Measurements from ENCODE around the gene COX14.
"Not testable (repeated sequence)": the region's sequence is repeated elsewhere in the genome, so short reads cannot be mapped to it uniquely, and the experiment has no call there.

COX14 gene

DNA sequence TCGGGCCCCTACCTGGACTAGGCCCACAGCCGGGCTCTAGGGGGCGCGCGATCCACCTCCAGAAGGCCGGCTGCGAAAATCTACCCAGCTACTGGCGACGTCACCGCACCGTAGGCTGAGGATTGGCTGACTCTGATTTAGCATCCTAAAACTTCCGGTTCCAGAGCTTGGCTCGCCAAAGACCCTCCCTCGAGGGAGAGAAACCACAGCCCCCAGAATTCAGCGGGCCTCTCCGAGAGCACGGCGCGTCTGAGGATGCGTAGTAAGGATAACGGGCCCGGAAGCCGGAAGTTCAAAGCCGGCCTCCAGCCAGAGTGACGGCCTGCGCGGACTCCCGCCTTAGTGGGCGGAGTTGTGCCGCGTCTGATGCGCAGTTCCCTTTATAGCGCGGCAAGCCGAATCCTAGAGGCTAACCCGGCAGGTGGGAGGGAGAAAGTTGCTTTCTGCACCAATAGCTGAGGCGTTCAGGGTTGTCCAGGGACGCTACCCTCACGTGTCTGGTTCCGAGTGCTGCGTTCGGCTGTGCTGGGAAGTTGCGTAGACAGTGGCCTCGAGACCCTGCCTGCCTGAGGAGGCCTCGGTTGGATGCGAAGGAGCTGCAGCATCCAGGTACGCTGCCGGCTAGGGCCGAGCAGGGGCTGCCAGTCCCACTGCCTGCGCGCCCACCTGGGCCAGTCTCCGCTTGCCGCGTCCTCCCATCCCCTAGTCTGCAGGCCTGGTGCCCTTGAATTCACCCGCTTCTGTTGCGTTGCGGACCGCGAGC lies at the start of gene COX14:
Gene COX14, plus strand, starts transcription at position 544 of the 763 bp plus-strand sequence. CDS start 7,808 bp downstream, outside the sequence.
- DNase-seq (ENCODE audit: low read depth): peak; percentile 97

DNA sequence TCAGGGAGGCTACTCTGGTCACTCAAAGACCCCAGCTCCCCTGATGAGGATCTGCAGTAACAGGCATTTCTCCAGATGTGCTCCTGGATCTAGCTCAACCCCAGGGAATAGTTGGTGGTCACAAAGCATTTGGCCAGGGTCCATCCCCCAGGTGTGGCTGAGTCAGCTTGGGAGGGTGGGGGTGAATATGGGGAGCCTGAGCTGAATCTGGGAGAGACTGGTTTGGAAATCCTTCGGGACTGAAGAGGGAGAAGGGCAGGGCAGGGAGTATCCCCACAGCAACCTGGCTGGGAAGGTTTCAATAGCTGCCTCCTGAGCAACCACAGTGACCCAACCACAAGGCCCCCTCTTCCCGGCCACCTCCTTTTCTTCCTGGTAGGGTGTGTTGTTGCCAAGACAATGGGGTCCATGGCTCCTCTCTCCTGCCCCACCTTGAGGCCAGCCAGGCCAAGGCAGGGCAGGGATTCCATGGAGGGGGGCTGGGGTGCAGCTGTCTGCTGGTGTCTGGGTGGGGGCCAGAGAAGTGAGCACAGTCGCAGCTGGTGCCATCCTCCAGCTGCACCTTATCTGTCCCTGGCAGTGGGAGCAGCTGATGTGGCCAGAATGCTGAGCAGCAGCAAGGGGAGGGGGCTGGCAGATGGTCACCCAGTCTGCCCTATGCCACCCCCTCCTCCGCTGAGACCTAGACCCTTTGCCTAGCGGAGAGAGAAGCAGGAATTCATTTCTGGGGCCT lies 49.1 kb upstream of the COX14 start:
- DNase-seq (ENCODE audit: low read depth): no peak

DNA sequence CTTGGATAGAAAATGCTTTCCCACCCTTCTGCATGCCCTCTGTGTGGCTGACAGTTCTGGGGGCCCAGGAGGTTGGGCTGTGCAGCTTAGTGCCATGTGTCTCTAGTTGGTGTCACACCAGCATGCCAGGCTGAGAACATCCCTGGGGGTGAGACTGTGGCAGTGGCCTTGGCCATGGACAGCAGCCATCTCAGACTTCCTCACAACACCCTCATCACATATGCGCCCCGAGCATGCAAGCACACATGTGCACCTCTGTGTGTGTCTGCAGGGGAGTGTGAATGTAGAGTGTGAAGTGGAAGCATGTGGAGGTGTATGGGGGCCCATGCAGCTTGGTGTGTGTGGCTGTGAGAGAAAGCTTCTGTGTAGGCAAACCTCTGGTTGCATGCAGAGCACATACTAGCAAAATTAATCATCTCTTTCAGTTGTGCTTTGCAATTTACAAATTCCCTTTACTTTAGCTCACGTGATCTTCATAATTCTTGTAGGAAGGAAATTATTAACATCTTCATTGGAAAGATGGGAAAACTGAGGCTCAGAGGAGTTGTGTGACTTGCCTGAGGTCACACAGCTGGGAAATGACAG lies 46.2 kb upstream of the COX14 start:
- DNase-seq (ENCODE audit: low read depth): no peak

DNA sequence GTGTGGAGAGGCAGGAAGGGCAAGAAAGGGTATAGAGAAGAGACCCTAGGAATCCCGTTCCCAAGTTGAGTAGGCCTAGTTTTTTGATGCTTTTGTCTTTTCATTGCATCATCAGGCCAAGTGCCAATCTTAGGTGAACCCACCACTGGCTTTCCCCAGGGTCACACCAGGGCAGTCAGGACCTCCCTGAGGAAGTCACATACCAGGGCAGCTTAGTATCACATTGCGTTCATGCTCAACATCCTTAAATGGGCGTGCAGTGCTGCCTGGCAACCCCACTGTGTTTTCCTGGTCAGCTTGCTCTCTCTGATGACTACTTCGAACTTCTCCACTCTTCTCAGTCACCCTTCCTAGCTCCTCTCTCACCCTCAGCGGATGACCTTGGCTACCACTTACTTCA lies 45.6 kb upstream of the COX14 start:
- DNase-seq (ENCODE audit: low read depth): peak; percentile 56

DNA sequence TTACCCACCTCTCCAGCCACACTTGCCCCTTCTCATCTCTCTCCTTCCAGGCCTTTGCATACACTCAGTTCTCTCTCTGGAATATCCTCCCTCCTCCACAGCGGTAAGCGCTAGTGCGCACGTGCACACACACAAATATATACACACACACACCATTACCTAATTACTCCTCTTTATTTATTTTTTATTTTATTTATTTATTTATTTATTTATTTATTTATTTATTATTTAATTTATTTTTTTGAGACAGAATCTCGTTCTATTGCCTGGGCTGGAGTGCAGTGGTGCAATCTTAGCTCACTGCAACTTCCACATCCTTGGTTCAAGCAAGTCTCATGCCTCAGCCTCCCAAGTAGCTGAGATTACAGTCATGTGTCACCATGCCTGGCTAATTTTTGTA lies 43.0 kb upstream of the COX14 start:
- DNase-seq (ENCODE audit: low read depth): no peak

DNA sequence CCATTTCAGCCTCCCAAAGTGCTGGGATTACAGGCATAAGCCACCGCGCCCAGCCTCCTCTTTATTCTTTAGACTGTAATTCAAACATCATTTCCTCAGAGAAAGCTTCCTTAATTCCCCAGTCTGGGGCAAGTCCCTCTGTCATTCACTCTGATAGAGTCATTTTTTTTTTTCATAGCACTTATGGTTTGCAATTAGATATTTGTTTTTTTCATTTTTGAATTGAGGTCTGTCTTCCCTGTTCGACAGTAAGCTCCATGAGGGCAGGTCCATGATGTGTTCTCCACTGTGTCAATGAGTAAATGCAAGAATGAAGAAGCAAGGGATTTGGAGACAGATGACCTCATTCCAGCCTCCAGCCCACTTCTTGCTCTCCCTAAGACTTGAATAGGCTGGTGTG lies 42.5 kb upstream of the COX14 start:
- DNase-seq (ENCODE audit: low read depth): no peak

DNA sequence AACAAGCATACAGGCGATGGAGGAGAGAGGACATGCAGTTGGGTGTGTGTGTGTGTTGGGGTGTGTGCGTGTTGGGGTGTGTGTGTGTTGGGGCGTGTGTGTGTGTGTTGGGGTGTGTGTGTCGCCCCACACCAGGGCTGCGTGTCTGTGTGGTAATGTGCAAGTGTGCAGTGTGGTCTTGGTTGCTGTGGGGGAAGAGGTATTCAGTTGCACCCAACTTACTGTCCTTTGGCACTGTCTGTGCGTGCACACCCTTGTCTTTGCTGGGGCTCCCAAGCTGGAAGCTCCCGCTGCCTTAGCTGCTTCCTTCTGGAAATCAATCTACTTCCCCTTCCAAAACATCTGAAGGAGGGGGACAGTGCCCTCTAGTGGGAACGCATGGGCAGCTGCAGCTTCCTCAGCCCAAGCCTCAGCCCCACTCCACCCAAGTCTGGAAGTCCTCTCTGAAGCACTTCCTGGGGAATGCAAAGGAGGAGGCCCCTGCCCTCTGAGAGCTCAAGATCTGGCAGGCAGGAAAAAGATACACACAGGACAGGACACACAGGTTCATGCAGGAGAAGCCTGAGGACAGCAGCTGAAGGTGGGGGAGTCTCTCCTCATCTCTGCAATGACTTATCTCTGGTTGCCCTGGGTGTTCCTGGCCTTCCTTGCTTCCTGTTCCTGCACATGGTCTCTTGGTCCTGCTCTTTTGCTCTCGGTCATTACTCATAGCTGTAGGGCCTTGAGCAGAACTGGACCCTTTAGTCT lies 41.5 kb upstream of the COX14 start:
- DNase-seq (ENCODE audit: low read depth): peak; percentile 44

DNA sequence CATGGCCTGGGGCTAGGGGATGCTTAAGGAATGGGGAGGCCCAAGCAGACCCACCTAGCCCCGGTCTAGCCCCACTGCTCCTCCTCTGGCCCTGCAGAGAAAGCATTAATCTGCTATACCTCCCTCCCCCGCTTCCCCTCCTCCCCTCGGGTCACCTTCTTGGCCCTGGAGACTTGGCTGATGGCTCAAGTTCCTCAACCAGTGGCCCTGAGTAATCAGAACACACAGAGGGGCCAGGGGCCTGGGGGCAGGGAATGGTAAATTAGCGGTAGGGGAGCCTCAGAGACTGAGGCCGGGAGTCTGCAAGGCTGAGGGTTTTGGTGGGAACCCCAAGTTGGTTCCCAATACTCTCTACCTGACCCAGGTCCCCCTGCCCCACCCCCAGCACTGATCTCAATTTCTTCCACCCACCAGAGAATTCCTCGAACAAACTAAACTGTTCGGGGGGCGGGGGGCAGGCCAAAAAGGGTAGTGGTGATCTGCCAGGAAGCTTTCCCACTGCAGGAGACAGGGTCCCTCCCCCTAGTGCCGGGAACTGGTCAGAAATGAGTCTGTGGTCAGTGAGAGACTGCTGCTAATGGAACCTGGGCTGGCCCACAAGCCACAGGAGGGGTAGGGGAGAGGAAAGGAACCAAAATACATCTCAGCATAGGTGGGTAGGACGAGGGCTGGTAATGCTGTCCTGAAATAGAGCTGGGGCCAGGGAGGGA lies 39.7 kb upstream of the COX14 start:
- no peak for DNase-seq (ENCODE audit: low read depth)

DNA sequence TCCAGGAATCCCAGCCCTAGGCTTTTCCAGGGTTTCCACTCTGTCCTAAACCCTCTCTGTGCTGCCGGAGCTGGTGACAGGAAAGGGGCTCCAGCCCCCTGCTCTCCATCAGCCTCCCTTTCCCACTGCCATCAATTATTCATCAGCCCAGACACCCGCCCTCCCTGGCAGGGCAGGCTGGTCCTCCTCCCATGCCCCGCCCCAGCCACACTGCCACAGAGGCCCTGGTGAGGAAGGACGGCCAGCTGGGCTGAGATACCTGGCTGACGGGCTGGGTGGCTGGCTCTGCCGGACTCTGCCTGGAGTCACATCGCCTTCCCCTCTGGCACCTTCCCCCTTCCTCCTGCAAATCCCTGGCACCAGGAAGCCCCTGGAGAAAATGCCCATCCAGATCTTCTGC lies 38.8 kb upstream of the COX14 start:
- DNase-seq (ENCODE audit: low read depth): no peak

DNA sequence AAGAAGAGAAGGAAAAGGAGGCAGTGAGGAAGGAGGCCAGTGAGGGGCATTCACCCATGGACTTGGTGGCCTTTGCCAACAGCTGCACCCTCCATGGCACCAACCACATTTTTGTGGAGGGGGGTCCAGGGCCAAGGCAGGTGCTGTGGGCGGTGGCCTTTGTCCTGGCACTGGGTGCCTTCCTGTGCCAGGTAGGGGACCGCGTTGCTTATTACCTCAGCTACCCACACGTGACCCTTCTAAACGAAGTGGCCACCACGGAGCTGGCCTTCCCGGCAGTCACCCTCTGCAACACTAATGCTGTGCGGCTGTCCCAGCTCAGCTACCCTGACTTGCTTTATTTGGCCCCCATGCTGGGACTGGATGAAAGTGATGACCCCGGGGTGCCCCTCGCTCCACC lies 38.3 kb upstream of the COX14 start:
- DNase-seq (ENCODE audit: low read depth): no peak

DNA sequence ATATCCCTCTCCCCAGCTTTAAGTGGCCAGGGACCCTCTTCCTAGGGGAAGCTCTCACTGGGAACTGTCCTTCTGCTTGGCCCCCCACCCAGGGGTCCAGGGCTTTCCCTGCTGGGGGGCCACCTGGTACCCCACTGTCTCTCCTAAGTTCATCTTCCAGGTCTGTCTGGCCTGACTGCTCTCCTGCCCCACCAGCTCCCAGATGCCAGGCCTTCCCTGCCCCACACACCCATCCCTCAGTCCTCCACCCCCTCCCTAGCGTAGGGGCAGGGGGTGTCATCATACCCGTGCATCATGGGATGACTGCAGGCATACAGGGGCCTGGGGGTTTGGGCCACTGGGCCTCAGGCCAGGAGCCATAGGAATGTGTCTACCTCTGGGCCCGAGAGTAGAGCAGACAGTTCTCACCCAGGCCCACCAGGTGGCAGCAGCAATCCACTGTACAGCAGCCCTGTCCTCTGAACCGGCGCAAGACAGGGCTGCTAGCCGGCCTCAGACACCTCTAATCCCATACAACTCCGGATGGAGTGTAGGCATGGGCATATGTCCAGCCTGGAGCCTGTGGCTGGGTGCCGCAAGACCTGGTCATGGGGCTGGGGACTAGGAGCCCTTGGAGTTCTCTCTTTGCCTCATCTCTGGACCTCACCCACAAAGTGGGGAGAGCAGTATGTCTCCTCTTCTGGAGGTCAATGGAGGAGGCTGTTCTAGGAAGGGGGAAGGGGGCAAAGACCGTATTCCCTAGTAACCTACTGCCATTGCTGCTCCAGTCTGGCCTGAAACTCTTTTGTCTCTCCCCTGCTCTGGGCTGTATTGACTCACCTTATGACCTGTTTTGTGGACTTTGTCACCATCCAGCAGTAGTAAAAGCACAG lies 36.9 kb upstream of the COX14 start:
- DNase-seq (ENCODE audit: low read depth): peak; percentile 52

DNA sequence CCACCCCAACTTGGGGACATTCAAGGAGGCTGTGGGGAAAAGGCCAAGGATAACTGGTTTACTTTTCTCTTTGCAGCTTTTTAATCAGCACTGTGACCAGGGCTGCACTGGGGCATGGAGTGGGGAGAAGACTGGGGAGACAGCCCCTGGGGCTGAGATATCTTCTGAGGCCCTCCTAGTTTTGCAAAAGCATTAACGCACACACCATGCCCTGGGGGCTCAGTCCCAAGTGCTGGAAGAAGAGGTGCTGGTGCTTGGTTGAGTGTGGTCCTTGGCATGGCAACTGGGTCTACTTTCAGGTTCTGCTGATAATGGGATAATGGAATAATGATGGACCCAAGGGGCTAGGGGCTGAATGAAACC lies 36.2 kb upstream of the COX14 start:
- no peak for DNase-seq (ENCODE audit: low read depth)

DNA sequence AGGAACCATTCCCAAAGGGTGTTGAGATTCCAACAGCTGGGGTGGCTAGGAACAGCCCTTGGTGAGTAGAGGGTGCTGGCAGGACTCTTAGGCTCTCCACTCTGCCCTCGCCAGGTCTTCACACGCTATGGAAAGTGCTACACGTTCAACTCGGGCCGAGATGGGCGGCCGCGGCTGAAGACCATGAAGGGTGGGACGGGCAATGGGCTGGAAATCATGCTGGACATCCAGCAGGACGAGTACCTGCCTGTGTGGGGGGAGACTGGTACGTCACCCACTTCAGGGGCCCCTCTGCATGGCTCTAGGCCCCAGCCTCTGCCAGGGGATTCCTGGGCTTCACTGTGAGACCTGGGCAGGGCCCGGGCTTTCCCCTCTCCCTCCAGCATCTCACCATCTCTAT lies 34.9 kb upstream of the COX14 start:
- no peak for DNase-seq (ENCODE audit: low read depth)

DNA sequence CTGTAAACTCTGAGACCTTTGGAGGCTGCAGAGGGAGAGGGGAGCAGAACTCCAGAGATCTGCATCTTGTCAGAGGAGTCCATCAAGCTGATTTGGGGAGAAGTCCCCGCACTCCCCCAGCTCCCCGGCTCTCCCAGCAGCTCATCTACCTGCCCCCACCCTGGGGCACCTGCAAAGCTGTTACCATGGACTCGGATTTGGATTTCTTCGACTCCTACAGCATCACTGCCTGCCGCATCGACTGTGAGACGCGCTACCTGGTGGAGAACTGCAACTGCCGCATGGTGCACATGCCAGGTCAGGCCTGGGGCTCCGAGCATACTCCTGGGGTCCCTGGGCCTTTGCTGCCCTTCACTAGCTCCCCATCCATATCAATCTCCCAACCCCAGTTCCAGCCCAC lies 33.8 kb upstream of the COX14 start:
- DNase-seq (ENCODE audit: low read depth): no peak

DNA sequence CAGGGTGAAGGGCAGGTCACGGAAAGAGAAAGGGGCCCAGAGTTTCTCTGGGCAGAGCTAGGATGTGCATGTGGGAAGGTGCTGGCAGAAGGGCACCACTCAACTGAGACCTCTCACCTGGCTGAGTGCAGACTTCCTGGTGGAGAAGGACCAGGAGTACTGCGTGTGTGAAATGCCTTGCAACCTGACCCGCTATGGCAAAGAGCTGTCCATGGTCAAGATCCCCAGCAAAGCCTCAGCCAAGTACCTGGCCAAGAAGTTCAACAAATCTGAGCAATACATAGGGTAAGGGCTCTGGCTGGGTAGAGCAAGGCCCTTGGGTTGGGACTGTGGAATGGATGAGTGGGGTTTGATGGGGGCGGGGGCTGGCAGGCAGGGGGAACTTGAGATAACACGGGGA lies 32.3 kb upstream of the COX14 start:
- DNase-seq (ENCODE audit: low read depth): no peak

DNA sequence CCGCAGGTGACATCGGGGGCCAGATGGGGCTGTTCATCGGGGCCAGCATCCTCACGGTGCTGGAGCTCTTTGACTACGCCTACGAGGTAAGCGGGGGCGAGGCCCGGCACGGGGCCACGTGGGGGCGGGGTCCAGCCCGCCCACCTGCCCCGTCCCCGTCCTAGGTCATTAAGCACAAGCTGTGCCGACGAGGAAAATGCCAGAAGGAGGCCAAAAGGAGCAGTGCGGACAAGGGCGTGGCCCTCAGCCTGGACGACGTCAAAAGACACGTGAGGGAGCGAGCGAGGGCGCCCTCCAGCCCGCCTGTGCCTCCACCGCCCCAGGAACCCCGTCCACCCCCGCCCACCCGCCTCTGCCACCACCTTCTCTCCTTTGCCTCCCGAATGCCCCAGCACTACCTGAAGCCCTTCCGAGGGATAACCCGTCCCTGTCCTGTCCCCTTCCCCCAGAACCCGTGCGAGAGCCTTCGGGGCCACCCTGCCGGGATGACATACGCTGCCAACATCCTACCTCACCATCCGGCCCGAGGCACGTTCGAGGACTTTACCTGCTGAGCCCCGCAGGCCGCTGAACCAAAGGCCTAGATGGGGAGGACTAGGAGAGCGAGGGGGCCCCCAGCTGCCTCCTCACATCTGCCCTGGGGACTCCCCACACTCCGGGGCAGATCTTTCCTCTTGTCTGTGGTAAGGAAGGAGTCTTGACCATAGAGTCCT lies 30.8 kb upstream of the COX14 start:
- DNase-seq (ENCODE audit: low read depth): no peak

DNA sequence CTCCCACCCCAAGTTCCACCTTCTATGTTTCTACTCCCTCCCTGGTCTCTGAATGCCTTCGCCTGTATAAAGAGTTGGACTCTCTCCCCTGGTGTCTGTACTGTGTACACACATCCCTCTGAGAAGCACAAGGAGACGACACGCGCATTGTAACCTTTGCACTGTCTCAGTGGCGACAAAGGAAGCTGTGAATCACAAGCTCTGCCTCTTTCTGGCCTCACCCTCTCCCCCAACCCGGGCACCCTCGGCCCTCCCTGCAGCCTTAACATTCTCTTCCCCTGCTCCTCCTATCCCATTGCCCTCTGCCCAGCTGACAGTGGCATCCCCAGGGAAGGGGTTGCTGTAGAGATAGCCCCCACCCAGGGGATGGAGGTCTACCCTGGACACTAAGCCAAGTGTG lies 29.4 kb upstream of the COX14 start:
- DNase-seq (ENCODE audit: low read depth): no peak

DNA sequence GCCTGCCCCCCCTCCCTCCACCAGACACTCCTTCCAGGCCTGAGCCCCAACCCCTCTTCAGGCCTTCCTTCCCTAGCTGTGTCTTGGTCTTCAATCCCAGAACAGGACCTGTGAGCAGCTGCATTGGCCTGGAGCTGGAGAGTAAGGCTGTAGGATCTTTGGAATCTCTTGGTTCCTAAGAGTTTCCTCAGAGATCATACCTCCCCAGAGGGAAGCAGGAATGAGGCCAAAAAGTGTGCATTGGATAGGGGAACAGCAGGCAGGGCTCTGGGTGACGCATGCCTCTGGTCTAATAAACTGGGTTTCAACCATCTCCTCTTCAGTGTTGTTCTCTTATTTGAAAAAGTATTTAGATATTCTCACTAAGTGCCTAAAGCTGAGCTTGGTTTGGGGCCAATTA lies 28.7 kb upstream of the COX14 start:
- no peak for DNase-seq (ENCODE audit: low read depth)

DNA sequence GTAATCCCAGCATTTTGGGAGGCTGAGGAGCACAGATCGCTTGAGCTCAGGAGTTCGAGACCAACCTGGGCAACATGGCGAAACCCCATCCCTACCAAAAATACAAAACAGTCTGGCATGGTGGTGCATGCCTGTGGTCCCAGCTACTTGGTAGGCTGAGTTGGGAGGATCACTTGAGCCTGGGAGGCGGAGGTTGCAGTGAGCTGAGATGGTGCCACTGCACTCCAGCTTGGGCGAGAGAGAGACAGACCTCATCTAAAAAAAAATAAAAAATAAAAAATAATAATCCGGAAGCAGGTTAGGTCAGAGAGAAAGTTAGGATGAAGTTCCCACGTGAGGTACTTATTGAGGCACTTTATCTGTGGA lies 27.6 kb upstream of the COX14 start:
- not testable (repeated sequence) for DNase-seq (ENCODE audit: low read depth)

All from non-pigmented ciliary epithelial cell (primary cell).